ENCODE results near the gene ZNF284.

The ZNF284 gene

DNA sequence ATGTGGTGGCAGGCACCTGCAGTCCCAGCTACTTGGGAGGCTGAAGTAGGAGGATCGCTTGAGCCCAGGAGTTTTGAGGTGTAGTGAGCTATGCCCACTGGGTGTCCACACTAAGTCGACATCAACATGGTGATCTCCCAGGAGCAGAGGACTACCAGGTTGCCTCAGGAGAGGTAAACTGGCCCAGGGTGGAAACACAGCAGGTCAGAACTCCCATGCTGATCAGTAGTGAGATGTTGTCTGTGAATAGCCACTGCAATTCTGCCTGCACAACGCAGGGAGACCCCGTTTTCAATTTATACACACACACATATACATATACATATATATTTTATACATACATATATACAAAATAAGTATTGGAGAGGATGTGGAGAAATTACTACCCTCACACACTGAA is 20.1 kb downstream of the ZNF284 start:
- H3K27me3 ChIP-seq (ENCODE audit: insufficient read depth, low read length) = no peaks in the 10 kb centered on the region
- peaks cover 10% of the 10 kb centered on the region for H3K36me3 ChIP-seq (ENCODE audit: insufficient read depth, low read length)
- H3K9me2 ChIP-seq (ENCODE audit: low read depth, low read length) = no peaks in the 10 kb centered on the region
- H3K4me2 ChIP-seq (ENCODE audit: low read length) = no peak overlapping the region
- TF ChIP-seq EZH2 (IDR thresholded peaks at IDR 0.05; ENCODE audit: borderline replicate concordance, low read length) = no peak
- TF ChIP-seq, protein P1, sequence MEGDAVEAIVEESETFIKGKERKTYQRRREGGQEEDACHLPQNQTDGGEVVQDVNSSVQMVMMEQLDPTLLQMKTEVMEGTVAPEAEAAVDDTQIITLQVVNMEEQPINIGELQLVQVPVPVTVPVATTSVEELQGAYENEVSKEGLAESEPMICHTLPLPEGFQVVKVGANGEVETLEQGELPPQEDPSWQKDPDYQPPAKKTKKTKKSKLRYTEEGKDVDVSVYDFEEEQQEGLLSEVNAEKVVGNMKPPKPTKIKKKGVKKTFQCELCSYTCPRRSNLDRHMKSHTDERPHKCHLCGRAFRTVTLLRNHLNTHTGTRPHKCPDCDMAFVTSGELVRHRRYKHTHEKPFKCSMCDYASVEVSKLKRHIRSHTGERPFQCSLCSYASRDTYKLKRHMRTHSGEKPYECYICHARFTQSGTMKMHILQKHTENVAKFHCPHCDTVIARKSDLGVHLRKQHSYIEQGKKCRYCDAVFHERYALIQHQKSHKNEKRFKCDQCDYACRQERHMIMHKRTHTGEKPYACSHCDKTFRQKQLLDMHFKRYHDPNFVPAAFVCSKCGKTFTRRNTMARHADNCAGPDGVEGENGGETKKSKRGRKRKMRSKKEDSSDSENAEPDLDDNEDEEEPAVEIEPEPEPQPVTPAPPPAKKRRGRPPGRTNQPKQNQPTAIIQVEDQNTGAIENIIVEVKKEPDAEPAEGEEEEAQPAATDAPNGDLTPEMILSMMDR (IDR thresholded peaks at IDR 0.05; ENCODE audit: low read length) = no peak
- H3K9me3 ChIP-seq (ENCODE audit: low read length) = 0 out of 2 replicates have a peak, but pooled peaks cover 3% of the 10 kb centered on the region
- H3K9ac ChIP-seq (ENCODE audit: low read length) = no peak overlapping the region
- no peak overlapping the region for H2AFZ ChIP-seq (ENCODE audit: low read length)
- 0 out of 2 replicates have a peak, but pooled peaks cover 5% of the 10 kb centered on the region for H3K79me2 ChIP-seq (ENCODE audit: insufficient read depth, low read length)
- peaks cover 13% of the 10 kb centered on the region for H3K4me1 ChIP-seq (ENCODE audit: insufficient read depth, low read length, severe bottlenecking)
- no peaks in the 10 kb centered on the region for H4K20me1 ChIP-seq (ENCODE audit: insufficient read depth, low read length)
- no peak overlapping the region for H3K27ac ChIP-seq (ENCODE audit: low read depth, low read length, poor library complexity, severe bottlenecking)
- no peaks in the 10 kb centered on the region for H3F3A ChIP-seq (ENCODE audit: insufficient read depth, low read length)
- no peak overlapping the region for H3K4me3 ChIP-seq (ENCODE audit: low read depth, low read length, poor library complexity, severe bottlenecking)

DNA sequence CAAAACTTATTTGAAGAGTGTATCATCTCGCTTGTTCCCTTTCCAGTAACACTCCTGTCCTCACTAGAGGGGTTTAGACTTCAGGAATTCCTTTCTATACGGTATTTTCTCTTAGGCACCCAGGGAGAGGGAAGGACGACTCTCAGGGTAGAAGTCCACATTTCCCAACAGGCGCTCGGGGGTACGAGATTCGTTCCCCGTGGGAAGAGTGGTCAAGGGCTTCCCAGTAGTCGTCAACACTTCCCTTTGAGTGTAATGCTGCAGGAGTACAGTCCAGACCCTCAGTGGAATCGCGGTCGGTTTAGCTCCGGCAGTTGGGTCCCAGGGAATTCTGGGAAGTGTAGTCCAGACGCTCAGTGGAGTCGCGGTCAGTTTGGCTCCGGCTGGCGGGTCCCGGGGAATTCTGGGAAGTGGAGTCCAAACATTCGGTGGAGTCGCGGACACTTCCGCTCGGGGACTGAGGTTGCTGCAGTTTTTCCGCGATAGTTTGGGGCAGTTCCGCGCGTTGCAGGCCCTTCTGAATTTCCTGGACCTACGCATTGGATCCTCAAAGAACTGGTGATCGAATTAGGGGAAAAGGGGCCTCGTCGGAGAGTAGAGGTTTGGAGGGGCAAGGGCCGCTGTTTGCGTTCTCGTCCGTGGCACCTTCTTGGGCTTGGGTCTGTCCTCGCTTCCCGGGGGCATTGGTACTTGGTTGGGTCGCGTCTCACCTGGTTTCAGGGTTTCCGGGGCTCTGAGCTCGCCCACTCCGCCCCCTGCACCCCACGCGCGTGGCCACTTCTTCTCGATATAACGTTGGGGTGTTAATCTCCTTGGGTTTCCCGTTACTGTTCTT is 22.2 kb downstream of the ZNF284 start, which contains the start of gene ZNF224:
TSS of gene ZNF224 (plus strand) at position 431 of the 835 bp plus-strand sequence. CDS start 3,513 bp downstream, outside the sequence.
- Histone ChIP-seq H4K20me1 (ENCODE audit: insufficient read depth, low read length) (no peaks in the 10 kb centered on the region), H3K9ac (ENCODE audit: low read length) (peak within 1 kb of the TSS; percentile 73), H3K4me1 (ENCODE audit: insufficient read depth, low read length, severe bottlenecking) (peaks cover 13% of the 10 kb centered on the region), H3K9me3 (ENCODE audit: low read length) (0 out of 2 replicates have a peak, but pooled peaks cover 7% of the 10 kb centered on the region), H3K27me3 (ENCODE audit: insufficient read depth, low read length) (no peaks in the 10 kb centered on the region), H3F3A (ENCODE audit: insufficient read depth, low read length) (no peaks in the 10 kb centered on the region), H3K4me2 (ENCODE audit: low read length) (peak within 1 kb of the TSS; percentile 93), H3K4me3 (ENCODE audit: low read depth, low read length, poor library complexity, severe bottlenecking) (peak within 1 kb of the TSS; percentile 76), H3K36me3 (ENCODE audit: insufficient read depth, low read length) (peaks cover 31% of the 10 kb centered on the region), H3K9me2 (ENCODE audit: low read depth, low read length) (no peaks in the 10 kb centered on the region), H3K79me2 (ENCODE audit: insufficient read depth, low read length) (0 out of 2 replicates have a peak, but pooled peaks cover 5% of the 10 kb centered on the region), H2AFZ (ENCODE audit: low read length) (peak within 1 kb of the TSS; percentile 99), H3K27ac (ENCODE audit: low read depth, low read length, poor library complexity, severe bottlenecking) (peak within 1 kb of the TSS; percentile 17)
- no peak for TF ChIP-seq EZH2 (IDR thresholded peaks at IDR 0.05; ENCODE audit: borderline replicate concordance, low read length)
- TF ChIP-seq, protein P1 (IDR thresholded peaks at IDR 0.05; ENCODE audit: low read length) = no peak

DNA sequence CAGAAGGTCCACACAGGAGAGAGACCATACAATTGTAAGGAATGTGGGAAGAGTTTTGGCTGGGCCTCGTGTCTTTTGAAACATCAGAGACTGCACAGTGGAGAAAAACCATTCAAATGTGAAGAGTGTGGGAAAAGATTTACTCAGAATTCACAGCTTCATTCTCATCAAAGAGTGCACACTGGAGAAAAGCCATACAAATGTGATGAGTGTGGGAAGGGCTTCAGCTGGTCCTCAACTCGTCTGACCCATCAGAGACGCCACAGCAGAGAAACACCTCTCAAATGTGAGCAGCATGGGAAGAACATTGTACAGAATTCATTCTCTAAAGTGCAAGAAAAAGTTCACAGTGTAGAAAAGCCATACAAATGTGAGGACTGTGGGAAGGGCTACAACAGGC is 35.8 kb downstream of the ZNF284 start:
- no peak for TF ChIP-seq EZH2 (IDR thresholded peaks at IDR 0.05; ENCODE audit: borderline replicate concordance, low read length)
- TF ChIP-seq, protein P1 (IDR thresholded peaks at IDR 0.05; ENCODE audit: low read length) = no peak
- Histone ChIP-seq H3K4me3 (ENCODE audit: low read depth, low read length, poor library complexity, severe bottlenecking) (no peak overlapping the region), H3K79me2 (ENCODE audit: insufficient read depth, low read length) (no peaks in the 10 kb centered on the region), H3K9me2 (ENCODE audit: low read depth, low read length) (no peaks in the 10 kb centered on the region), H3K9me3 (ENCODE audit: low read length) (peaks cover 41% of the 10 kb centered on the region), H3K4me2 (ENCODE audit: low read length) (no peak overlapping the region), H3F3A (ENCODE audit: insufficient read depth, low read length) (no peaks in the 10 kb centered on the region), H3K27me3 (ENCODE audit: insufficient read depth, low read length) (no peaks in the 10 kb centered on the region), H4K20me1 (ENCODE audit: insufficient read depth, low read length) (no peaks in the 10 kb centered on the region), H3K27ac (ENCODE audit: low read depth, low read length, poor library complexity, severe bottlenecking) (no peak overlapping the region), H3K4me1 (ENCODE audit: insufficient read depth, low read length, severe bottlenecking) (no peaks in the 10 kb centered on the region), H2AFZ (ENCODE audit: low read length) (no peak overlapping the region), H3K36me3 (ENCODE audit: insufficient read depth, low read length) (peaks cover 54% of the 10 kb centered on the region), H3K9ac (ENCODE audit: low read length) (no peak overlapping the region)
